ENCODE results near the gene ATXN1.
"Not testable (repeated sequence)": the region's sequence is repeated elsewhere in the genome, so short reads cannot be mapped to it uniquely, and the experiment has no call there.

The ATXN1 gene

GRCh38 chr6:16706029-16706428 lies 55.2 kb downstream of the ATXN1 start:
- H3K9me3 ChIP-seq (ENCODE audit: insufficient read depth, low read length) = no peaks in the 10 kb centered on the region
- H2AFZ ChIP-seq (ENCODE audit: low read depth, low read length) = no peak overlapping the region
- no peak overlapping the region for H3K4me2 ChIP-seq (ENCODE audit: low read length)
- no peak for TF ChIP-seq CTCF (IDR thresholded peaks at IDR 0.05; ENCODE audit: low read depth, low read length)
- TF ChIP-seq EZH2phosphoT487 (IDR thresholded peaks at IDR 0.05; ENCODE audit: low read depth) = no peak
- H3K36me3 ChIP-seq (replicated peaks; ENCODE audit: low read depth, low read length) = no peaks in the 10 kb centered on the region
- no peaks in the 10 kb centered on the region for H3K4me1 ChIP-seq (ENCODE audit: low read length)
- H4K20me1 ChIP-seq (ENCODE audit: insufficient read depth, low read length) = no peaks in the 10 kb centered on the region; the same call in 1 of the 2 replicates
- no peak overlapping the region for H3K9ac ChIP-seq (ENCODE audit: low read length)
- H3K27ac ChIP-seq (ENCODE audit: low read length) = no peak overlapping the region
- H3K4me3 ChIP-seq (ENCODE audit: low read length) = no peak overlapping the region
- 0 out of 2 replicates have a peak, but pooled peaks cover 2% of the 10 kb centered on the region for H3K27me3 ChIP-seq (ENCODE audit: low read depth, low read length)
- no peaks in the 10 kb centered on the region for H3K79me2 ChIP-seq (ENCODE audit: low read length)

- Histone ChIP-seq H3K9me3 (ENCODE audit: insufficient read depth, low read length) (no peaks in the 10 kb centered on the region), H3K27me3 (ENCODE audit: low read depth, low read length) (peaks cover 6% of the 10 kb centered on the region; the same call in 1 of the 2 replicates), H3K36me3 (replicated peaks; ENCODE audit: low read depth, low read length) (no peaks in the 10 kb centered on the region), H3K9ac (ENCODE audit: low read length) (no peak overlapping the region), H3K4me2 (ENCODE audit: low read length) (no peak overlapping the region), H3K79me2 (ENCODE audit: low read length) (no peaks in the 10 kb centered on the region), H2AFZ (ENCODE audit: low read depth, low read length) (no peak overlapping the region), H4K20me1 (ENCODE audit: insufficient read depth, low read length) (no peaks in the 10 kb centered on the region; the same call in 1 of the 2 replicates), H3K27ac (ENCODE audit: low read length) (no peak overlapping the region), H3K4me1 (ENCODE audit: low read length) (no peaks in the 10 kb centered on the region), H3K4me3 (ENCODE audit: low read length) (no peak overlapping the region)
- TF ChIP-seq CTCF (IDR thresholded peaks at IDR 0.05; ENCODE audit: low read depth, low read length) = no peak
Measured at GRCh38 chr6:16705081-16705993, 55.9 kb downstream of the ATXN1 start.

- no peaks in the 10 kb centered on the region for H3K36me3 ChIP-seq (replicated peaks; ENCODE audit: low read depth, low read length)
- H3K9me3 ChIP-seq (ENCODE audit: insufficient read depth, low read length) = no peaks in the 10 kb centered on the region
- H3K27ac ChIP-seq (ENCODE audit: low read length) = no peak overlapping the region
- H3K4me1 ChIP-seq (ENCODE audit: low read length) = no peaks in the 10 kb centered on the region
- TF ChIP-seq EZH2phosphoT487 (IDR thresholded peaks at IDR 0.05; ENCODE audit: low read depth) (no peak), CTCF (IDR thresholded peaks at IDR 0.05; ENCODE audit: low read depth, low read length) (no peak)
- no peak overlapping the region for H2AFZ ChIP-seq (ENCODE audit: low read depth, low read length)
- no peak overlapping the region for H3K4me2 ChIP-seq (ENCODE audit: low read length)
- H3K79me2 ChIP-seq (ENCODE audit: low read length) = no peaks in the 10 kb centered on the region
- H4K20me1 ChIP-seq (ENCODE audit: insufficient read depth, low read length) = no peaks in the 10 kb centered on the region; the same call in 1 of the 2 replicates
- peaks cover 14% of the 10 kb centered on the region for H3K27me3 ChIP-seq (ENCODE audit: low read depth, low read length)
- no peak overlapping the region for H3K4me3 ChIP-seq (ENCODE audit: low read length)
- H3K9ac ChIP-seq (ENCODE audit: low read length) = no peak overlapping the region
Measured at GRCh38 chr6:16704401-16705045, 56.7 kb downstream of the ATXN1 start.

GRCh38 chr6:16702627-16703378 lies 58.5 kb downstream of the ATXN1 start:
- H3K27ac ChIP-seq (ENCODE audit: low read length); H3K4me3 ChIP-seq (ENCODE audit: low read length); H3K9ac ChIP-seq (ENCODE audit: low read length); H3K36me3 ChIP-seq (replicated peaks; ENCODE audit: low read depth, low read length); H3K79me2 ChIP-seq (ENCODE audit: low read length); H2AFZ ChIP-seq (ENCODE audit: low read depth, low read length); H3K4me1 ChIP-seq (ENCODE audit: low read length); H4K20me1 ChIP-seq (ENCODE audit: insufficient read depth, low read length); H3K4me2 ChIP-seq (ENCODE audit: low read length); H3K9me3 ChIP-seq (ENCODE audit: insufficient read depth, low read length): not testable (repeated sequence)
- H3K27me3 ChIP-seq (ENCODE audit: low read depth, low read length) = peaks cover 24% of the 10 kb centered on the region
